Measurements from ENCODE around the gene LBP.

DNA sequence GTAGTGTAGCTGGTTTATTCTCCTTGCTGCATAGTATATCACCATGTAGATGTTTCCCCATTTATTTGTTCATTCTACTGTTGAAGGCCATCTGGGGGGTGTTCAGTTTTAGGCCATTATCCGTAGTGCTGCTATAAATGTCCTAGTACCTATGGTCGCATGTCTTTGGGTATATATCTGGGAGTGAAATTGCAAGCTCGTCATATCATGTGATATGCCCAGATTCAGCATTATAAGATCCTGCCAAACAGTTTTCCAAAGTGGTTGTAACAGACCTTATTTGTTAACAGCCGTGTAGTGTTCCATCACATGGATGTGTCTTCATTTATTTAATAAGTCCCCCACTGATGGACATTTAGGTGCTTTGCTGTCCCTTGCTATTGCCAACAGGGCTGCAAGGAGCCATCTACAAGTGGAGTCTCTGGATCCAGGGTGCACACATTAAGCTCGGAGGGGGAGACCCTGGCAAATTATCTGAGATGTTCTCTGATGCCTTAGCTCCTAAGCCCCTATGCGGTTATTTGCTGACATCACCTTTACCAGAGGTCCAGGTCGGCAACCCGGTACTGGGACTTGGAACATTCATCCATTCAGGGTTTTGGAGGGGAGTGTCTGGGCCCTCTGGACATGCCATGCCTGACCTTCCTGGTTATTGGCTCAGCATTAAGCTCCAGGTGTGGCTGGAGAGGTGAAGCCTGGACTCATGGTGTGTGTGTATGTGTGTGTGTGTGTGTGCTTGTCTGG, 16.9 kb downstream of the LBP start:
- TF ChIP-seq, protein P1, sequence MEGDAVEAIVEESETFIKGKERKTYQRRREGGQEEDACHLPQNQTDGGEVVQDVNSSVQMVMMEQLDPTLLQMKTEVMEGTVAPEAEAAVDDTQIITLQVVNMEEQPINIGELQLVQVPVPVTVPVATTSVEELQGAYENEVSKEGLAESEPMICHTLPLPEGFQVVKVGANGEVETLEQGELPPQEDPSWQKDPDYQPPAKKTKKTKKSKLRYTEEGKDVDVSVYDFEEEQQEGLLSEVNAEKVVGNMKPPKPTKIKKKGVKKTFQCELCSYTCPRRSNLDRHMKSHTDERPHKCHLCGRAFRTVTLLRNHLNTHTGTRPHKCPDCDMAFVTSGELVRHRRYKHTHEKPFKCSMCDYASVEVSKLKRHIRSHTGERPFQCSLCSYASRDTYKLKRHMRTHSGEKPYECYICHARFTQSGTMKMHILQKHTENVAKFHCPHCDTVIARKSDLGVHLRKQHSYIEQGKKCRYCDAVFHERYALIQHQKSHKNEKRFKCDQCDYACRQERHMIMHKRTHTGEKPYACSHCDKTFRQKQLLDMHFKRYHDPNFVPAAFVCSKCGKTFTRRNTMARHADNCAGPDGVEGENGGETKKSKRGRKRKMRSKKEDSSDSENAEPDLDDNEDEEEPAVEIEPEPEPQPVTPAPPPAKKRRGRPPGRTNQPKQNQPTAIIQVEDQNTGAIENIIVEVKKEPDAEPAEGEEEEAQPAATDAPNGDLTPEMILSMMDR (IDR thresholded peaks at IDR 0.05; ENCODE audit: low read length) = no peak
- no peak for TF ChIP-seq EZH2 (IDR thresholded peaks at IDR 0.05; ENCODE audit: borderline replicate concordance, low read length)

Measured in OCI-LY1 (cell line).